H1 (cell line): ENCODE measurements around the gene RMP24.

Experiments used
- CTCF ChIA-PET: fragments of 300-600 bp; sonication (Branson Sonifier 250); formaldehyde crosslinking; loops from one replicate; lab custom pipeline; 2021; ENCODE audit not compliant: partially characterized antibody; lab: Charles Lee
- POLR2A ChIA-PET: fragments of 300-600 bp; sonication (Branson Sonifier 250); formaldehyde crosslinking; loops from one replicate; lab custom pipeline; 2021; ENCODE audit warnings: inconsistent platforms; ENCODE audit not compliant: partially characterized antibody; lab: Charles Lee
- DNase-seq, 2 experiments: peaks; one replicate each; pipeline versions ENCODE4 v3.0.0 to v3.0.0-alpha.2; 2010 to 2022; ENCODE audit warnings: low spot score in 2 of 2, low read depth in 1 of 2, mixed read lengths in 1 of 2
- FAIRE-seq: peaks from 2 replicates; lab custom pipeline; 2011; peaks lifted over from hg19 to GRCh38; lab: Jason Lieb, UNC
- H2AFZ ChIP-seq: 2 replicates; pipeline ENCODE4 v1.8.1; 2012; ENCODE audit warnings: low read length, inconsistent platforms
- H2AK5ac ChIP-seq: 2 replicates; pipeline ENCODE4 v1.6.1; 2013; ENCODE audit warnings: low read depth, low read length
- H2BK120ac ChIP-seq: replicated peaks from 2 replicates; pipeline ENCODE3; 2013; ENCODE audit warnings: low read depth, low read length, inconsistent platforms
- H2BK12ac ChIP-seq: 2 replicates; pipeline ENCODE4 v1.6.1; 2013; ENCODE audit warnings: low read depth, low read length
- H2BK15ac ChIP-seq: 2 replicates; pipeline ENCODE4 v1.6.1; 2013; ENCODE audit warnings: low read length
- H2BK20ac ChIP-seq: 2 replicates; pipeline ENCODE4 v1.6.1; 2013; ENCODE audit warnings: low read length
- H2BK5ac ChIP-seq: 2 replicates; pipeline ENCODE4 v1.6.1; 2013; ENCODE audit warnings: low read depth, low read length
- H3K14ac ChIP-seq: 2 replicates; pipeline ENCODE4 v1.6.1; 2013; ENCODE audit warnings: inconsistent platforms; ENCODE audit not compliant: insufficient read length
- H3K18ac ChIP-seq: 2 replicates; pipeline ENCODE4 v1.6.1; 2013; ENCODE audit warnings: low read length; ENCODE audit errors: extremely low read depth
- H3K23ac ChIP-seq: 2 replicates; pipeline ENCODE4 v1.6.1; 2013; ENCODE audit warnings: inconsistent platforms; ENCODE audit not compliant: insufficient read length
- H3K23me2 ChIP-seq: 2 replicates; pipeline ENCODE4 v1.6.1; 2013; ENCODE audit warnings: low read depth, low read length
- H3K27ac ChIP-seq: 2 replicates; pipeline ENCODE4 v1.6.1; 2011; ENCODE audit warnings: low read depth, low read length, inconsistent platforms
- H3K27me3 ChIP-seq, 4 experiments: replicated peaks in 1 of 4; 1 replicate in 1 of 4; 2 replicates in 3 of 4; pipeline versions ENCODE4 v1.6.1 to v1.8.1; 2011 to 2013; ENCODE audit warnings: low read length in 3 of 4, mild to moderate bottlenecking in 3 of 4, inconsistent platforms in 2 of 4, mixed read lengths in 2 of 4, moderate library complexity in 1 of 4; ENCODE audit not compliant: control insufficient read depth in 3 of 4, insufficient read depth in 3 of 4; ENCODE audit errors: extremely low read depth in 1 of 4
- H3K36me3 ChIP-seq, 4 experiments: 2 replicates each; pipeline versions ENCODE4 v1.6.1 to v1.8.1; 2011 to 2013; ENCODE audit warnings: mild to moderate bottlenecking in 4 of 4, low read length in 3 of 4, moderate library complexity in 2 of 4, control low read depth in 1 of 4, inconsistent platforms in 1 of 4; ENCODE audit not compliant: insufficient read depth in 4 of 4, control insufficient read depth in 2 of 4
- H3K4ac ChIP-seq: replicated peaks from 2 replicates; pipeline ENCODE3; 2013; ENCODE audit warnings: low read length, low read depth, mixed read lengths, inconsistent platforms; ENCODE audit not compliant: insufficient read length
- H3K4me1 ChIP-seq, 4 experiments: replicated peaks in 1 of 4; 1 replicate in 1 of 4; 2 replicates in 3 of 4; pipeline versions ENCODE4 v1.6.1 to v1.8.1; 2011 to 2013; ENCODE audit warnings: low read length in 3 of 4, inconsistent platforms in 2 of 4, mixed read lengths in 1 of 4; ENCODE audit not compliant: insufficient read depth in 4 of 4, control insufficient read depth in 3 of 4
- H3K4me2 ChIP-seq, 2 experiments: 2 replicates each; pipeline versions ENCODE4 v1.6.1 to v1.8.1; 2011 to 2013; ENCODE audit warnings: low read depth in 2 of 2, low read length in 2 of 2, control low read depth in 1 of 2, inconsistent platforms in 1 of 2, mild to moderate bottlenecking in 1 of 2; ENCODE audit not compliant: insufficient read depth in 1 of 2
- H3K4me3 ChIP-seq, 4 experiments: fragments of 200-600, 300-600 bp in 1 of 4; sonication (generic), shearing (Covaris generic), sonication (Bioruptor Twin) in 1 of 4; 2 replicates each; pipeline versions ENCODE4 v1.5.1 to v1.8.1; 2011 to 2016; ENCODE audit warnings: low read length in 4 of 4, low read depth in 3 of 4, control low read depth in 2 of 4, inconsistent platforms in 2 of 4, mild to moderate bottlenecking in 2 of 4, mixed read lengths in 1 of 4, moderate library complexity in 1 of 4; ENCODE audit not compliant: insufficient read depth in 2 of 4; ENCODE audit errors: extremely low read depth in 1 of 4
- H3K56ac ChIP-seq: replicated peaks from 2 replicates; pipeline ENCODE3; 2013; ENCODE audit warnings: low read depth, mild to moderate bottlenecking, mixed read lengths, low read length, inconsistent platforms; ENCODE audit not compliant: insufficient read length
- H3K79me1 ChIP-seq: 2 replicates; pipeline ENCODE4 v1.6.1; 2013; ENCODE audit warnings: low read depth, low read length, control low read depth
- H3K79me2 ChIP-seq, 2 experiments: 2 replicates each; pipeline versions ENCODE4 v1.6.1 to v1.8.1; 2012 to 2013; ENCODE audit warnings: low read length in 2 of 2, mild to moderate bottlenecking in 2 of 2, inconsistent platforms in 1 of 2; ENCODE audit not compliant: insufficient read depth in 2 of 2, control insufficient read depth in 1 of 2
- H3K9ac ChIP-seq, 4 experiments: replicated peaks in 1 of 4; 1 replicate in 1 of 4; 2 replicates in 3 of 4; pipeline versions ENCODE4 v1.6.1 to v1.8.1; 2011 to 2013; ENCODE audit warnings: low read depth in 3 of 4, low read length in 3 of 4, control low read depth in 2 of 4, mild to moderate bottlenecking in 2 of 4, moderate library complexity in 2 of 4, inconsistent platforms in 1 of 4; ENCODE audit errors: extremely low read depth in 1 of 4
- H3K9me3 ChIP-seq, 2 experiments: 2 replicates each; pipeline versions ENCODE4 v1.6.1 to v1.8.1; 2012 to 2013; ENCODE audit warnings: mild to moderate bottlenecking in 2 of 2, moderate library complexity in 2 of 2, control low read depth in 1 of 2, inconsistent platforms in 1 of 2, low read depth in 1 of 2, low read length in 1 of 2, mixed read lengths in 1 of 2; ENCODE audit not compliant: insufficient read depth in 2 of 2
- H4K20me1 ChIP-seq, 2 experiments: replicated peaks in 1 of 2; 2 replicates each; pipeline versions ENCODE3 to v1.8.1; 2011 to 2013; ENCODE audit warnings: inconsistent platforms in 2 of 2, low read length in 2 of 2, mild to moderate bottlenecking in 1 of 2; ENCODE audit not compliant: insufficient read depth in 2 of 2, control insufficient read depth in 1 of 2
- H4K5ac ChIP-seq: 2 replicates; pipeline ENCODE4 v1.6.1; 2013; ENCODE audit warnings: low read length, low read depth, mixed read lengths, inconsistent platforms; ENCODE audit not compliant: insufficient read length
- H4K8ac ChIP-seq: 2 replicates; pipeline ENCODE4 v1.8.0; 2013; ENCODE audit warnings: mild to moderate bottlenecking, moderate library complexity, low read length, inconsistent platforms; ENCODE audit not compliant: insufficient read depth; ENCODE audit errors: extremely low read depth
- H4K91ac ChIP-seq: replicated peaks from 2 replicates; pipeline ENCODE3; 2013; ENCODE audit warnings: low read length, mixed read lengths, inconsistent platforms; ENCODE audit not compliant: insufficient read length
- ASH2L ChIP-seq: fragments of 200-600, 300-600 bp; sonication (generic); IDR thresholded peaks from one replicate; pipeline ENCODE4 v1.7.1; 2017; ENCODE audit warnings: low read length
- ATF2 ChIP-seq: IDR thresholded peaks from 2 replicates; pipeline ENCODE4 v1.6.1; 2012; ENCODE audit warnings: low read length, inconsistent platforms
- CBX5 ChIP-seq: fragments of 300-800, 300-1000 bp; sonication (generic); IDR thresholded peaks from 2 replicates; pipeline ENCODE4 v1.7.1; 2016; ENCODE audit warnings: antibody characterized with exemption, low read length, low read depth
- CTBP2 ChIP-seq: IDR thresholded peaks from 2 replicates; pipeline ENCODE4 v1.7.0; 2011; ENCODE audit warnings: borderline replicate concordance, mild to moderate bottlenecking, moderate library complexity, mixed read lengths, low read length; ENCODE audit not compliant: insufficient read depth, insufficient read length
- CTCF ChIP-seq, 3 experiments: IDR thresholded peaks; 1 replicate in 2 of 3; 2 replicates in 1 of 3; pipeline versions ENCODE4 v1.5.1 to v1.6.1; 2011; ENCODE audit warnings: low read length in 3 of 3, mild to moderate bottlenecking in 3 of 3, inconsistent platforms in 2 of 3, low read depth in 1 of 3, moderate library complexity in 1 of 3; ENCODE audit not compliant: insufficient read depth in 1 of 3; ENCODE audit errors: control extremely low read depth in 1 of 3
- MAX ChIP-seq: IDR thresholded peaks from 2 replicates; pipeline ENCODE4 v1.6.1; 2012; ENCODE audit warnings: inconsistent platforms
- NRF1 ChIP-seq: IDR thresholded peaks from 2 replicates; pipeline ENCODE4 v1.6.1; 2011; ENCODE audit warnings: mild to moderate bottlenecking, low read depth, low read length, improper control_type of control experiment
- POU5F1 ChIP-seq: IDR thresholded peaks from 2 replicates; pipeline ENCODE4 v1.6.1; 2011; ENCODE audit warnings: low read depth, mild to moderate bottlenecking, low read length, moderate library complexity
- SUZ12 ChIP-seq: fragments of 200-600 bp; sonication (generic); IDR thresholded peaks from 2 replicates; pipeline ENCODE4 v1.6.1; 2012; ENCODE audit warnings: mild to moderate bottlenecking, inconsistent platforms, low read length, moderate library complexity, mixed read lengths
- WGBS, 2 experiments: shearing (Covaris generic) in 1 of 2; methylation state at CpG; one replicate each; pipeline versions ENCODE4 v1.1.6 to v1.1.7; 2013 to 2015; ENCODE audit warnings: low lambda C conversion rate in 2 of 2, mixed read lengths in 2 of 2, inconsistent platforms in 1 of 2, low coverage in 1 of 2, missing lambda C conversion rate in 1 of 2; ENCODE audit not compliant: insufficient replicate concordance in 2 of 2, insufficient coverage in 1 of 2, insufficient read length in 1 of 2; ENCODE audit errors: extremely low coverage in 1 of 2, missing lambda C conversion rate in 1 of 2; 5-methylcytosine and 5-hydroxymethylcytosine counted together

RMP24 gene

GRCh38 chr18:35926884-35927283 is 45.6 kb upstream of the RMP24 start:
- POLR2A ChIA-PET: no interaction called here
- WGBS, 2 experiments: 82% methylated on average over 10 of the region's 11 CpGs; no CpG with 5 or more reads in 1 of the 2 experiments
- Histone ChIP-seq H2AK5ac (no peak overlapping the region), H3K4me3 (no peak overlapping the region), H4K8ac (no peak overlapping the region), H3K36me3 (no peaks in the 10 kb centered on the region; a peak in 2 of 8 replicates), H4K5ac (no peak overlapping the region), H3K27ac (no peak overlapping the region), H3K14ac (no peak overlapping the region), H3K9ac (no peak overlapping the region), H3K4me1 (peaks cover 0 to 10% (median 7%) of the 10 kb centered on the region in 4 experiments; a peak in 3 of 7 replicates), H2BK20ac (no peak overlapping the region), H3K9me3 (0 out of 4 replicates have a peak, but pooled peaks cover 0 to 3% of the 10 kb centered on the region in 2 experiments), H2BK12ac (no peak overlapping the region), H2BK15ac (no peak overlapping the region), H3K27me3 (no peaks in the 10 kb centered on the region), H3K23ac (no peak overlapping the region), H3K4me2 (no peak overlapping the region), H2BK5ac (no peak overlapping the region), H3K23me2 (no peaks in the 10 kb centered on the region), H3K18ac (no peak overlapping the region), H3K79me1 (peaks cover 4% of the 10 kb centered on the region; the same call in 1 of the 2 replicates), H4K91ac (no peak overlapping the region), H3K4ac (no peak overlapping the region), H2BK120ac (no peak overlapping the region), H3K79me2 (no peaks in the 10 kb centered on the region; a peak in 1 of 4 replicates), H2AFZ (no peak overlapping the region), H3K56ac (no peak overlapping the region), H4K20me1 (no peaks in the 10 kb centered on the region)
- no peak for FAIRE-seq
- CTCF ChIA-PET: interaction anchor here (0.7 to 1.5 kb wide), 11 partner anchors 11 to 237 kb away, joined by 3 to 9 read pairs (median 3); no protein-coding TSS in a partner anchor
- DNase-seq: no peak
- TF ChIP-seq CTCF (IDR thresholded peaks at IDR 0.05; ENCODE audit: control extremely low read depth in 1 of 3, insufficient read depth in 1 of 3, low read depth in 1 of 3, low read length in 3 of 3) (no peak), ASH2L (no peak), MAX (no peak), POU5F1 (no peak), CBX5 (no peak), ATF2 (no peak), CTBP2 (no peak), NRF1 (no peak), SUZ12 (no peak)
